ENCODE results near the gene DIPK1B. TPM values are rescaled to one million over a fixed set of nuclear protein-coding genes. Genes with fewer than 3 reads are reported as not detected.

DIPK1B gene
- total RNA-seq, 1 experiment from 2014 or later, result 26.3 TPM

GRCh38 chr9:136762915-136763648 lies 50.7 kb downstream of the DIPK1B start:
- no peaks in the 10 kb centered on the region for H3K9me3 ChIP-seq (ENCODE audit: low read length)
- no peaks in the 10 kb centered on the region for H3K79me2 ChIP-seq (ENCODE audit: low read length)
- TF ChIP-seq EZH2 (IDR thresholded peaks at IDR 0.05; ENCODE audit: low read length, unreplicated experiment) (no peak), EZH2phosphoT487 (IDR thresholded peaks at IDR 0.05; ENCODE audit: borderline replicate concordance, low read length) (no peak), CTCF (conservative IDR thresholded peaks at IDR 0.05; ENCODE audit: low read depth, low read length) (no peak)
- H3K4me1 ChIP-seq (ENCODE audit: insufficient read depth, low read length), result peaks cover 3% of the 10 kb centered on the region; the same call in 1 of the 2 replicates
- H3K9ac ChIP-seq (ENCODE audit: low read length), result no peak overlapping the region
- no peaks in the 10 kb centered on the region for H3K36me3 ChIP-seq (ENCODE audit: low read depth, low read length)
- H3K4me3 ChIP-seq (ENCODE audit: low read length), result no peak overlapping the region
- H3F3A ChIP-seq (ENCODE audit: low read length, unreplicated experiment), result no peaks in the 10 kb centered on the region
- H3K27me3 ChIP-seq (ENCODE audit: low read length), result no peaks in the 10 kb centered on the region; the same call in 1 of the 2 replicates
- H3K4me2 ChIP-seq (ENCODE audit: low read length), result no peak overlapping the region
- intact Hi-C loops (cut with micrococcal nuclease), result no loop called here
- H4K20me1 ChIP-seq (ENCODE audit: low read length), result no peaks in the 10 kb centered on the region
- H2AFZ ChIP-seq (ENCODE audit: low read length), result no peak overlapping the region
- no peak overlapping the region for H3K27ac ChIP-seq (ENCODE audit: low read length)
- BruUV-seq (replicated peaks), result no TSS peak
- CTCF ChIA-PET, result no interaction called here
- H3K9me2 ChIP-seq (replicated peaks; ENCODE audit: low read length), result no peaks in the 10 kb centered on the region
- ATAC-seq (no peak), DNase-seq (peak; percentile 18)
- POLR2A ChIA-PET (ENCODE audit: unreplicated experiment), result no interaction called here

GRCh38 chr9:136763649-136764035 lies 51.3 kb downstream of the DIPK1B start:
- DNase-seq (no peak), ATAC-seq (no peak)
- ChIA-PET CTCF (no interaction called here), POLR2A (ENCODE audit: unreplicated experiment) (no interaction called here)
- H3K79me2 ChIP-seq (ENCODE audit: low read length), result no peaks in the 10 kb centered on the region
- H3K9me3 ChIP-seq (ENCODE audit: low read length), result no peaks in the 10 kb centered on the region
- no peak overlapping the region for H3K27ac ChIP-seq (ENCODE audit: low read length)
- no peak overlapping the region for H3K4me3 ChIP-seq (ENCODE audit: low read length)
- peaks cover 3% of the 10 kb centered on the region; the same call in 1 of the 2 replicates for H3K4me1 ChIP-seq (ENCODE audit: insufficient read depth, low read length)
- intact Hi-C loops (cut with micrococcal nuclease), result no loop called here
- no peak overlapping the region for H3K9ac ChIP-seq (ENCODE audit: low read length)
- H2AFZ ChIP-seq (ENCODE audit: low read length), result no peak overlapping the region
- no peak overlapping the region for H3K4me2 ChIP-seq (ENCODE audit: low read length)
- no TSS peak for BruUV-seq (replicated peaks)
- H3K27me3 ChIP-seq (ENCODE audit: low read length), result no peaks in the 10 kb centered on the region; the same call in 1 of the 2 replicates
- H3K36me3 ChIP-seq (ENCODE audit: low read depth, low read length), result no peaks in the 10 kb centered on the region
- no peaks in the 10 kb centered on the region for H4K20me1 ChIP-seq (ENCODE audit: low read length)
- no peaks in the 10 kb centered on the region for H3F3A ChIP-seq (ENCODE audit: low read length, unreplicated experiment)
- no peaks in the 10 kb centered on the region for H3K9me2 ChIP-seq (replicated peaks; ENCODE audit: low read length)
- TF ChIP-seq CTCF (conservative IDR thresholded peaks at IDR 0.05; ENCODE audit: low read depth, low read length), result no peak
- TF ChIP-seq EZH2 (IDR thresholded peaks at IDR 0.05; ENCODE audit: low read length, unreplicated experiment), result no peak
- TF ChIP-seq EZH2phosphoT487 (IDR thresholded peaks at IDR 0.05; ENCODE audit: borderline replicate concordance, low read length), result no peak

DNA sequence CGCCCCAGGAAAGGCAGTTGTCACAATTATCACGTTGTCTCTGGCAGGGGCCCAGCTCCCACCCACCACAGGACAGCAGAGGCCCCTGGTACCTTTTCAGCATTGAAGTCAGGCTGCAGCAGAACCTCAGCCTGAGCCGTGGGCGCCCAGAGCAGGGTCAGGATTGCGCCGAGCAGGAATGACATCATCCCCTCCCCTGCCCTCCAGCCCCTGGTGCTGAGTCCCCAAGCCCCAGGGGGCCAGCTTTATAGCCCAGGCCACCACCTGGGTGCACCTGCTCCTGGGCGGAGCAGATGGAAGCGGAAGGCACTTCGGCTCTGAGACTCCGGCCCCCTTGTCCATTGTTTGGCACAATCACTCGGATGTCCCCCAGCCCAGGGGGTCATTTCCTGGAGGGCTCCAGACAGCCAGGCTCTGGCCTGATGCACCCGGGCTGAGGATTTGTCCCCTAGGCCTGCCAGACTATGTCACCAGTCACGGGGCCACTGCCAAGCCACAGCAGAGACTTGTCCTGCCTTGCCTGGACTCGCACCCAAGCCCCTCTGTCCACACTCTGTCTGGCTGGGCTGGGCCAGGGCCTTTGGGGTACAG lies 52.0 kb downstream of the DIPK1B start, which contains the start of gene LCN15:
Gene LCN15, minus strand, starts transcription at position 218 of the 591 bp plus-strand sequence. Its CDS starts 30 bp downstream, at position 188.
- Histone ChIP-seq H3K79me2 (ENCODE audit: low read length) (no peaks in the 10 kb centered on the region), H3K36me3 (ENCODE audit: low read depth, low read length) (no peaks in the 10 kb centered on the region), H3K4me1 (ENCODE audit: insufficient read depth, low read length) (peaks cover 3% of the 10 kb centered on the region; the same call in 1 of the 2 replicates), H3K9ac (ENCODE audit: low read length) (no peak within 1 kb of the TSS), H3K27ac (ENCODE audit: low read length) (no peak within 1 kb of the TSS), H2AFZ (ENCODE audit: low read length) (no peak within 1 kb of the TSS), H4K20me1 (ENCODE audit: low read length) (no peaks in the 10 kb centered on the region), H3K4me2 (ENCODE audit: low read length) (no peak within 1 kb of the TSS), H3K27me3 (ENCODE audit: low read length) (no peaks in the 10 kb centered on the region; the same call in 1 of the 2 replicates), H3K4me3 (ENCODE audit: low read length) (no peak within 1 kb of the TSS), H3K9me2 (replicated peaks; ENCODE audit: low read length) (no peaks in the 10 kb centered on the region), H3F3A (ENCODE audit: low read length, unreplicated experiment) (no peaks in the 10 kb centered on the region), H3K9me3 (ENCODE audit: low read length) (no peaks in the 10 kb centered on the region)
- CTCF ChIA-PET, result no interaction called here
- POLR2A ChIA-PET (ENCODE audit: unreplicated experiment), result no interaction called here
- intact Hi-C loops (cut with micrococcal nuclease), result no loop called here
- no peak for DNase-seq
- ATAC-seq, result no peak
- TF ChIP-seq EZH2phosphoT487 (IDR thresholded peaks at IDR 0.05; ENCODE audit: borderline replicate concordance, low read length) (no peak), CTCF (conservative IDR thresholded peaks at IDR 0.05; ENCODE audit: low read depth, low read length) (no peak), EZH2 (IDR thresholded peaks at IDR 0.05; ENCODE audit: low read length, unreplicated experiment) (no peak)
- no TSS peak for BruUV-seq (replicated peaks)
